8988T (cell line): ENCODE measurements around the gene FAR2.
"Not testable (repeated sequence)": the region's sequence is repeated elsewhere in the genome, so short reads cannot be mapped to it uniquely, and the experiment has no call there.

ENCODE experiments used
- DNase-seq: peaks from one replicate; pipeline ENCODE4 v3.0.0; 2011

The FAR2 gene

GRCh38 chr12:29155079-29155478 is 6.0 kb downstream of the FAR2 start:
- no peak for DNase-seq

GRCh38 chr12:29157486-29157946 is 8.4 kb downstream of the FAR2 start:
- DNase-seq: no peak

GRCh38 chr12:29158115-29158763 is 9.2 kb downstream of the FAR2 start:
- no peak for DNase-seq

- DNase-seq: no peak
Measured at GRCh38 chr12:29159661-29160060, 10.6 kb downstream of the FAR2 start.

- DNase-seq: no peak
Measured at GRCh38 chr12:29160230-29160629, 11.2 kb downstream of the FAR2 start.

GRCh38 chr12:29163146-29163545 is 14.1 kb downstream of the FAR2 start:
- DNase-seq: no peak

- no peak for DNase-seq
Measured at GRCh38 chr12:29164477-29165393, 15.7 kb downstream of the FAR2 start.

- no peak for DNase-seq
Measured at GRCh38 chr12:29167445-29167844, 18.4 kb downstream of the FAR2 start.

- DNase-seq: no peak
Measured at GRCh38 chr12:29167988-29168387, 18.9 kb downstream of the FAR2 start.

GRCh38 chr12:29169978-29170377 is 20.9 kb downstream of the FAR2 start:
- DNase-seq: not testable (repeated sequence)

- not testable (repeated sequence) for DNase-seq
Measured at GRCh38 chr12:29170478-29171084, 21.5 kb downstream of the FAR2 start.

GRCh38 chr12:29171421-29172258 is 22.6 kb downstream of the FAR2 start:
- DNase-seq: no peak

- DNase-seq: no peak
Measured at GRCh38 chr12:29176941-29177340, 27.9 kb downstream of the FAR2 start.

- DNase-seq: not testable (repeated sequence)
Measured at GRCh38 chr12:29182247-29182646, 33.2 kb downstream of the FAR2 start.

GRCh38 chr12:29187756-29188155 is 38.7 kb downstream of the FAR2 start:
- no peak for DNase-seq

- DNase-seq: no peak
Measured at GRCh38 chr12:29191267-29191850, 42.3 kb downstream of the FAR2 start.

- DNase-seq: no peak
Measured at GRCh38 chr12:29198901-29199300, 49.8 kb downstream of the FAR2 start.

GRCh38 chr12:29200586-29200985 is 51.5 kb downstream of the FAR2 start:
- no peak for DNase-seq

- no peak for DNase-seq
Measured at GRCh38 chr12:29201296-29201695, 52.2 kb downstream of the FAR2 start.

- DNase-seq: no peak
Measured at GRCh38 chr12:29201746-29202145, 52.7 kb downstream of the FAR2 start.

GRCh38 chr12:29204521-29204920 is 55.4 kb downstream of the FAR2 start:
- DNase-seq: no peak

GRCh38 chr12:29207120-29207519 is 58.0 kb downstream of the FAR2 start:
- DNase-seq: no peak
